ENCODE measurements around the gene FMN1.

GRCh38 chr15:32910839-32911238 is 283.7 kb downstream of the FMN1 start:
- no peak for TF ChIP-seq PKNOX1 (IDR thresholded peaks at IDR 0.05)
- no peak for TF ChIP-seq FOXM1 (IDR thresholded peaks at IDR 0.05; ENCODE audit: borderline replicate concordance)
- TF ChIP-seq LEF1 (IDR thresholded peaks at IDR 0.05; ENCODE audit: borderline replicate concordance) = no peak
- no peak for TF ChIP-seq FOXK2 (IDR thresholded peaks at IDR 0.05)
- TF ChIP-seq ARNT (IDR thresholded peaks at IDR 0.05) = no peak
- TF ChIP-seq BHLHE40 (IDR thresholded peaks at IDR 0.05; ENCODE audit: borderline replicate concordance) = no peak

All from HEK293T (cell line).